Colonic mucosa (tissue), 4 donors: ENCODE results near the gene POLR2E. TPM values are rescaled to one million over a fixed set of nuclear protein-coding genes. Genes with fewer than 3 reads are reported as not detected.

Source experiments
- DNase-seq: peaks from one replicate; pipeline ENCODE4 v3.0.0-alpha.2; 2020
- H3K27ac ChIP-seq: fragments of 200-600 bp; one replicate; pipeline ENCODE4 v1.8.0; 2021
- H3K27me3 ChIP-seq: fragments of 200-600 bp; one replicate; pipeline ENCODE4 v1.8.0; 2021
- H3K36me3 ChIP-seq: fragments of 200-600 bp; one replicate; pipeline ENCODE4 v1.8.0; 2021
- H3K4me1 ChIP-seq: fragments of 200-600 bp; one replicate; pipeline ENCODE4 v1.8.0; 2021; ENCODE audit warnings: mild to moderate bottlenecking
- H3K4me3 ChIP-seq: fragments of 200-600 bp; one replicate; pipeline ENCODE4 v1.8.0; 2021
- H3K9ac ChIP-seq, 2 donors: one replicate each; pipeline ENCODE4 v1.7.0; 2013; ENCODE audit warnings: control low read depth in 2 of 2, low read depth in 2 of 2, low read length in 2 of 2
- H3K9me3 ChIP-seq: fragments of 200-600 bp; one replicate; pipeline ENCODE4 v1.8.0; 2021
- intact Hi-C: fragments of 100-400 bp; cut with DNase I; formaldehyde crosslinking; loops from one replicate; pipeline ENCODE4 v1.14.1; 2022
- total RNA-seq, 2 donors: library from RNA; stranded (reverse); fragmentation: NEBNext Ultra II Directional in 1 of 2; extraction: Animal tissue kit (Norgen Biotek cat#: 25700) in 1 of 2; gene quantifications; one replicate each; pipeline ENCODE4 v1.2.1, GENCODE V29; 2021
- TF ChIP-seq, protein P1 (sequence below): fragments of 200-600 bp; IDR thresholded peaks from one replicate; pipeline ENCODE4 v1.8.0; 2022; ENCODE audit warnings: antibody characterized with exemption, mild to moderate bottlenecking
- donor health status: healthy.
- donor health status: DM: no; HTN: no; CAD: no.
- donor health status: DM: no; HTN: no; CAD: no.

Gene POLR2E
- total RNA-seq, 2 donors from 2014 or later = 135 to 245 TPM

DNA sequence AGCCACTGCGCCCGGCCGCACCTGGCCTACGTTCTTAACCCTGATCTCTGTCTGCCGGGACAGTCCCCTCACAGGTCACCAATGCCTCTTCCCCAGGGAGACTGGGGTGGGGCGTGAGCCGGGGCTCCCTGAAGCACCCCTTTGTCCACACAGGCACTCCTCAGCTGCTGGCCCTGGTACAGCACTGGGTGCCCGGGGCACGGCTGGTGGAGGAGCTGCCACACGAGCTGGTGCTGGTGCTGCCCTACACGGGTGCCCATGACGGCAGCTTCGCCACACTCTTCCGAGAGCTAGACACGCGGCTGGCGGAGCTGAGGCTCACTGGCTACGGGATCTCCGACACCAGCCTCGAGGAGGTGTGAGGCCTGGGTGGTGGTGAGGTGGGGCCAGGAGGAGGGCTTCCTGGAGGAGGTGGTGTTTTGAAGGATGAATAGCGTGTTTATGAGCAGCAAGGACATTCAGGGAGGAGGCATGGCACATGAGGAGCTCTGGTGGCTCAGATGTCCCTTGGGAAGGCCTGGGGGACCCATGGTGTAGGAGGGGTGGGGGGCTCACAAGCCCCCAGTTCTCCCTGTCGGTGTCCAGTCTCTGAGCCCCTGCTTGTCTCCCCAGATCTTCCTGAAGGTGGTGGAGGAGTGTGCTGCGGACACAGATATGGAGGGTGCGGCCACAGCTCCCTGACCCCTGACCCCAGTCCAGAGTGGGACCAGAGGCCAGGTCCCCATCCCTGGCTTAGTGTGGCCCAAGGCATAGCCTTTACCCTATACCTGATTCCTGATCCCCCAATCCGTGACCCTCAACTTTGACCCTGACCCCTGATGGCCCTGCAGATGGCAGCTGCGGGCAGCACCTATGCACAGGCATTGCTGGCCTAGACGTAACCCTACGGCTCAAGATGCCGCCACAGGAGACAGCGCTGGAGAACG, 41.7 kb downstream of the POLR2E start:
- H3K9me3 ChIP-seq = no peaks in the 10 kb centered on the region
- TF ChIP-seq, protein P1, sequence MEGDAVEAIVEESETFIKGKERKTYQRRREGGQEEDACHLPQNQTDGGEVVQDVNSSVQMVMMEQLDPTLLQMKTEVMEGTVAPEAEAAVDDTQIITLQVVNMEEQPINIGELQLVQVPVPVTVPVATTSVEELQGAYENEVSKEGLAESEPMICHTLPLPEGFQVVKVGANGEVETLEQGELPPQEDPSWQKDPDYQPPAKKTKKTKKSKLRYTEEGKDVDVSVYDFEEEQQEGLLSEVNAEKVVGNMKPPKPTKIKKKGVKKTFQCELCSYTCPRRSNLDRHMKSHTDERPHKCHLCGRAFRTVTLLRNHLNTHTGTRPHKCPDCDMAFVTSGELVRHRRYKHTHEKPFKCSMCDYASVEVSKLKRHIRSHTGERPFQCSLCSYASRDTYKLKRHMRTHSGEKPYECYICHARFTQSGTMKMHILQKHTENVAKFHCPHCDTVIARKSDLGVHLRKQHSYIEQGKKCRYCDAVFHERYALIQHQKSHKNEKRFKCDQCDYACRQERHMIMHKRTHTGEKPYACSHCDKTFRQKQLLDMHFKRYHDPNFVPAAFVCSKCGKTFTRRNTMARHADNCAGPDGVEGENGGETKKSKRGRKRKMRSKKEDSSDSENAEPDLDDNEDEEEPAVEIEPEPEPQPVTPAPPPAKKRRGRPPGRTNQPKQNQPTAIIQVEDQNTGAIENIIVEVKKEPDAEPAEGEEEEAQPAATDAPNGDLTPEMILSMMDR = no peak
- H3K9ac ChIP-seq = no peak overlapping the region
- no peaks in the 10 kb centered on the region for H3K4me1 ChIP-seq
- intact Hi-C loops = no loop called here
- no peak for DNase-seq
- H3K36me3 ChIP-seq = no peaks in the 10 kb centered on the region
- no peaks in the 10 kb centered on the region for H3K27me3 ChIP-seq
- H3K4me3 ChIP-seq = no peak overlapping the region
- H3K27ac ChIP-seq = no peak overlapping the region

DNA sequence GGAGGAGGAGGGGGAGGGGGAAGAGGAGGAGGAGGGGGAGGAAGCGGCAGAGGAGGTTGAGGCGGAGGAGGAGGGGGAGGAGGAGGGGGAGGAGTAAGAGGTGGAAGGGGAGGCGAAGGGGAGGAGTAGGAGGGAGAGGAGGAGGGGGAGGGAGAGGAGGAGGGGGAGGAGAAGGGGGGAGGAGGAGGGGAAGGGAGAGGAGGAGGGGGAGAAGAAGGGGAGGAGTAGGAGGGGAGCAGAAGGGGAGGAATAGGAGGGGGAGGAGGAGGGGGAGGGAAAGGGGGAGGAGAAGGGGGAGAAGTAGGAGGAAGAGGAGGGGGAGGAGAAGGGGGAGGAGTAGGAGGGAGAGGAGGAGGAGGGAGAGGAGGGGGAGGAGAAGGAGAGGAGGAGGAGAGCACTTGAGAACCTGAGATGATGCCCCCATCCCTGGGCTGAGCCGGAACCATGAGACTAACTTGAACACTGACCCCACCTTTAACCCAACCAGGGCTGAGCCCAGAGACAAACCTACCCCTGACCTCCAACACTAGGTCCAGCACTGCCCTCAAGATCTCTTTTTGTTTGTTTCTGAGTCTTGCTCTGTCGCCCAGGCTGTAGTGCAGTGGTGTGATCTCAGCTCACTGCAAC, 42.7 kb downstream of the POLR2E start:
- TF ChIP-seq, protein P1 = no peak
- Histone ChIP-seq H3K4me1 (no peaks in the 10 kb centered on the region), H3K9me3 (no peaks in the 10 kb centered on the region), H3K9ac (no peak overlapping the region), H3K27ac (no peak overlapping the region), H3K36me3 (no peaks in the 10 kb centered on the region), H3K27me3 (no peaks in the 10 kb centered on the region), H3K4me3 (no peak overlapping the region)
- intact Hi-C loops = no loop called here
- no peak for DNase-seq

DNA sequence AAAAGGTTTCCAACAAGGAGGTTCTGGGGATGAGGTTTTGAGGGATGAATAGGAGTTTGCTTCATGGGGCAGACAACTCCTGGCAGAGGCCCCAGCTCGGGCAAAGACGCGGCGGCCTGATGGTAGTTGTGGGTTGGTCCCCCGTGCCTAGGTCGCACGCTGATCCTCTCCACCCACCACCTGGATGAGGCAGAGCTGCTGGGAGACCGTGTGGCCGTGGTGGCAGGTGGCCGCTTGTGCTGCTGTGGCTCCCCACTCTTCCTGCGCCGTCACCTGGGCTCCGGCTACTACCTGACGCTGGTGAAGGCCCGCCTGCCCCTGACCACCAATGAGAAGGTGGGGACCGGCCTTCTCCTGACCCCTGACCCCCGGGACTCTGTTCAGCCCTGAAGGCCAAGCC, 43.4 kb downstream of the POLR2E start:
- intact Hi-C loops = no loop called here
- DNase-seq = no peak
- H3K36me3 ChIP-seq = no peaks in the 10 kb centered on the region
- no peak overlapping the region for H3K27ac ChIP-seq
- no peak overlapping the region for H3K4me3 ChIP-seq
- no peaks in the 10 kb centered on the region for H3K27me3 ChIP-seq
- no peaks in the 10 kb centered on the region for H3K9me3 ChIP-seq
- H3K4me1 ChIP-seq = no peaks in the 10 kb centered on the region
- H3K9ac ChIP-seq = no peak overlapping the region
- TF ChIP-seq, protein P1 = no peak

DNA sequence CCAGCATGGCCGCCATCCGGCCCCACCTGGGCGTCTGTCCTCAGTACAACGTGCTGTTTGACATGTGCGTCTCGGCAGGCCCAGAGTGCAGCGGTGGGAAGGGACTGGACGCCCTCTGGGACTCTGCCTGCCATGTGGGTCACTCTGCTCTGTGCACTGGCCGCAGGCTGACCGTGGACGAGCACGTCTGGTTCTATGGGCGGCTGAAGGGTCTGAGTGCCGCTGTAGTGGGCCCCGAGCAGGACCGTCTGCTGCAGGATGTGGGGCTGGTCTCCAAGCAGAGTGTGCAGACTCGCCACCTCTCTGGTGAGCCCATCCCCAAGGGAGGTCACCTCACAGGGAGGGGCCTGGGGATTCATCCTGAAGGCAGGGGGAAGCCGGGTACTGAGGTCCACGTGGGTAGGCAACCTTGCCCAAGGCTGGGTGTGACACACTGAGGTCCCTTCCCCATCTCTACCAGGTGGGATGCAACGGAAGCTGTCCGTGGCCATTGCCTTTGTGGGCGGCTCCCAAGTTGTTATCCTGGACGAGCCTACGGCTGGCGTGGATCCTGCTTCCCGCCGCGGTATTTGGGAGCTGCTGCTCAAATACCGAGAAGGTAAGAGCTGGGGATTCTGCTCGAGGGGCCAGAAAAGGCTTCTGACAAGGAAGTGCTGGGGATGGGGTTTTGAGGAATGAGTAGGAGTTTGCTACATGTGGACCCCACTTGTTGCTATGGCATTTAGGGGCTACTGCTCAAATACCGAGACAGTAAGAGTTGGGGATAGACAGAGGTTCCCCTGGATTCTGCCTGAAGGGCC, 44.0 kb downstream of the POLR2E start:
- H3K27me3 ChIP-seq = no peaks in the 10 kb centered on the region
- TF ChIP-seq, protein P1 = no peak
- intact Hi-C loops = no loop called here
- H3K36me3 ChIP-seq = no peaks in the 10 kb centered on the region
- H3K4me1 ChIP-seq = no peaks in the 10 kb centered on the region
- H3K9me3 ChIP-seq = no peaks in the 10 kb centered on the region
- no peak overlapping the region for H3K4me3 ChIP-seq
- H3K9ac ChIP-seq = no peak overlapping the region
- H3K27ac ChIP-seq = no peak overlapping the region
- no peak for DNase-seq

DNA sequence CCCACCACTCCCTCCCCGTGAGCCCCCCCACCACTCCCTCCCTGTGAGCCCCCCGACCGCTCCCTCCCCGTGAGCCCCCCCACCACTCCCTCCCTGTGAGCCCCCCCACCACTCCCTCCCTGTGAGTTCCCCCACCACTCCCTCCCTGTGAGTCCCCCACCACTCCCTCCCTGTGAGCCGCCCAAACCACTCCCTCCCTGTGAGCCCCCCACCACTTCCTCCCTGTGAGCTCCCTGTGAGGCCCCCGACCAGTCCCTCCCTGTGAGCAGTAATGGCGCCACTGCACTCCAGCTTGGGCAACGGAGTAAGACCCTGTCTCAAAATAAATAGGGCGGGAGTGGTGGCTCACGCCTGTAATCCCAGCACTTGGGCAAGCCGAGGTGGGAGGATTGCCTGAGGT, 45.4 kb downstream of the POLR2E start:
- H3K36me3 ChIP-seq = no peaks in the 10 kb centered on the region
- H3K4me1 ChIP-seq = no peaks in the 10 kb centered on the region
- no peak overlapping the region for H3K9ac ChIP-seq
- no peaks in the 10 kb centered on the region for H3K27me3 ChIP-seq
- intact Hi-C loops = no loop called here
- no peaks in the 10 kb centered on the region for H3K9me3 ChIP-seq
- H3K27ac ChIP-seq = no peak overlapping the region
- no peak for DNase-seq
- no peak overlapping the region for H3K4me3 ChIP-seq
- TF ChIP-seq, protein P1 = no peak
